B cell (primary cell): ENCODE measurements around the gene NRG2. TPM values are rescaled to one million over a fixed set of nuclear protein-coding genes. Genes with fewer than 3 reads are reported as not detected.

ENCODE experiments used
- ATAC-seq: fragments of 200-7000 bp; cut with Tn5 transposase; one replicate; pipeline ENCODE4 v1.10.0; 2021; ENCODE audit warnings: low read depth, mild to moderate bottlenecking, moderate number of reproducible peaks, moderate library complexity
- CTCF ChIA-PET: fragments of 350-600 bp; sonication (Branson Sonifier 250); formaldehyde crosslinking; loops from one replicate; lab custom pipeline; 2021; ENCODE audit warnings: antibody characterized with exemption, inconsistent platforms; lab: Charles Lee
- POLR2A ChIA-PET: fragments of 350-600 bp; sonication (Branson Sonifier 250); formaldehyde crosslinking; loops from one replicate; lab custom pipeline; 2021; ENCODE audit warnings: antibody characterized with exemption; lab: Charles Lee
- DNase-seq: peaks from one replicate; pipeline ENCODE4 v3.0.0; 2013
- H2AFZ ChIP-seq: 2 replicates; pipeline ENCODE4 v1.6.1; 2012; ENCODE audit warnings: mild to moderate bottlenecking, low read depth, low read length; ENCODE audit not compliant: insufficient read depth, poor library complexity, severe bottlenecking
- H3K27ac ChIP-seq, 2 donors: 1 replicate in 1 of 2; 2 replicates in 1 of 2; pipeline ENCODE4 v1.5.1; 2012 to 2013; ENCODE audit warnings: low read length in 2 of 2, mild to moderate bottlenecking in 2 of 2, moderate library complexity in 1 of 2
- H3K27me3 ChIP-seq, 4 experiments: fragments of 200-600 bp in 1 of 4; sonication (generic) in 1 of 4; replicated peaks in 1 of 4; 1 replicate in 2 of 4; 2 replicates in 2 of 4; pipeline versions ENCODE4 v1.6.1 to v1.7.0; 2013 to 2016; ENCODE audit warnings: low read length in 3 of 4, mild to moderate bottlenecking in 2 of 4, mixed read lengths in 1 of 4, moderate library complexity in 1 of 4; ENCODE audit not compliant: insufficient read depth in 4 of 4, control insufficient read depth in 3 of 4; ENCODE audit errors: control extremely low read depth in 1 of 4
- H3K36me3 ChIP-seq, 2 experiments: replicated peaks in 1 of 2; 1 replicate in 1 of 2; 2 replicates in 1 of 2; pipeline versions ENCODE4 v1.6.1 to v1.7.1; 2013; ENCODE audit warnings: low read length in 1 of 2; ENCODE audit not compliant: insufficient read depth in 2 of 2, control insufficient read depth in 1 of 2; ENCODE audit errors: control extremely low read depth in 1 of 2, extremely low read depth in 1 of 2
- H3K4me1 ChIP-seq, 2 donors: fragments of 200-600 bp in 1 of 2; sonication (generic) in 1 of 2; 1 replicate in 1 of 2; 2 replicates in 1 of 2; pipeline versions ENCODE4 v1.5.1 to v1.6.1; 2013 to 2017; ENCODE audit warnings: low read length in 2 of 2; ENCODE audit not compliant: control insufficient read depth in 2 of 2, insufficient read depth in 2 of 2
- H3K4me2 ChIP-seq: replicated peaks from 2 replicates; pipeline ENCODE3; 2012; ENCODE audit warnings: mild to moderate bottlenecking, low read depth, low read length; ENCODE audit not compliant: poor library complexity, severe bottlenecking
- H3K4me3 ChIP-seq, 5 experiments: fragments of 200-600 bp in 1 of 5; sonication (generic) in 1 of 5; 1 replicate in 3 of 5; 2 replicates in 2 of 5; pipeline versions ENCODE4 v1.5.1 to v1.7.0; 2011 to 2016; ENCODE audit warnings: low read length in 4 of 5, mild to moderate bottlenecking in 4 of 5, low read depth in 2 of 5, control low read depth in 1 of 5, moderate library complexity in 1 of 5; ENCODE audit not compliant: insufficient read depth in 1 of 5; ENCODE audit errors: control extremely low read depth in 1 of 5, extremely low read depth in 1 of 5
- H3K79me2 ChIP-seq: fragments of 200-600 bp; sonication (generic); one replicate; pipeline ENCODE4 v1.6.0; 2016; ENCODE audit warnings: low read length; ENCODE audit not compliant: control insufficient read depth, insufficient read depth
- H3K9ac ChIP-seq: fragments of 200-600 bp; sonication (generic); 2 replicates; pipeline ENCODE4 v1.6.1; 2017; ENCODE audit warnings: mild to moderate bottlenecking, low read length, moderate library complexity
- H3K9me3 ChIP-seq, 3 donors: one replicate each; pipeline versions ENCODE4 v1.6.1 to v1.7.1; 2013; ENCODE audit warnings: low read length in 2 of 3; ENCODE audit not compliant: control insufficient read depth in 2 of 3, insufficient read depth in 1 of 3; ENCODE audit errors: control extremely low read depth in 1 of 3
- H4K20me1 ChIP-seq: 2 replicates; pipeline ENCODE4 v1.6.0; 2012; ENCODE audit warnings: mild to moderate bottlenecking, low read length; ENCODE audit not compliant: insufficient read depth, control insufficient read depth, poor library complexity, severe bottlenecking
- H3K27ac Mint-ChIP-seq: one replicate; pipeline ENCODE4 v1.8.0; 2021; ENCODE audit warnings: mixed read lengths
- H3K27me3 Mint-ChIP-seq: one replicate; pipeline ENCODE4 v1.8.0; 2021; ENCODE audit warnings: mixed read lengths
- H3K4me1 Mint-ChIP-seq: one replicate; pipeline ENCODE4 v1.8.0; 2021; ENCODE audit warnings: mixed read lengths
- H3K4me3 Mint-ChIP-seq: one replicate; pipeline ENCODE4 v1.8.0; 2021; ENCODE audit warnings: mixed read lengths
- H3K9me3 Mint-ChIP-seq: one replicate; pipeline ENCODE4 v1.8.0; 2022; ENCODE audit warnings: mixed read lengths; ENCODE audit not compliant: insufficient read depth
- CTCF ChIP-seq: fragments of 200-600 bp; IDR thresholded peaks from one replicate; pipeline ENCODE4 v1.8.0; 2022; ENCODE audit warnings: antibody characterized with exemption, mild to moderate bottlenecking
- EZH2 ChIP-seq: IDR thresholded peaks from 2 replicates; pipeline ENCODE4 v1.6.1; 2012; ENCODE audit warnings: borderline replicate concordance, low read depth, mild to moderate bottlenecking, moderate library complexity, low read length; ENCODE audit not compliant: insufficient read depth, poor library complexity, severe bottlenecking
- WGBS: methylation state at CpG from one replicate; pipeline ENCODE4 v1.1.5; 2013; ENCODE audit warnings: missing lambda C conversion rate; ENCODE audit not compliant: insufficient coverage; 5-methylcytosine and 5-hydroxymethylcytosine counted together
- intact Hi-C: fragments of 100-400 bp; cut with micrococcal nuclease; formaldehyde crosslinking; loops from one replicate; pipeline ENCODE4 v1.10.0; 2022
- polyA plus RNA-seq: library from polyadenylated mRNA; depleted of rRNA; stranded (reverse); fragments of >200 nt; gene quantifications from 2 replicates; pipeline ENCODE4 v1.2.3, GENCODE V29; 2012
- total RNA-seq, 2 donors: library from RNA; stranded (reverse); fragments of 120-200 nt in 1 of 2; gene quantifications; 1 replicate in 1 of 2; 2 replicates in 1 of 2; pipeline versions ENCODE4 v1.2.3 to v1.2.4, GENCODE V29; 2013 to 2022

The NRG2 gene
- total and polyA plus RNA-seq, 2 donors (not counting 1 experiment from before 2014, with no cell fraction given) = 0.13 to 0.15 TPM

- DNase-seq (no peak), ATAC-seq (no peak)
- WGBS = 85% methylated on average over 6 of the region's 7 CpGs
- Mint-ChIP-seq H3K9me3 (no peaks in the 10 kb centered on the region), H3K27ac (no peak overlapping the region), H3K4me1 (no peaks in the 10 kb centered on the region), H3K4me3 (no peak overlapping the region), H3K27me3 (no peaks in the 10 kb centered on the region)
- H3K4me2 ChIP-seq = no peak overlapping the region
- H3K9ac ChIP-seq = no peak overlapping the region
- no peaks in the 10 kb centered on the region for H4K20me1 ChIP-seq
- no peaks in the 10 kb centered on the region for H3K36me3 ChIP-seq
- no peak overlapping the region for H3K4me3 ChIP-seq
- intact Hi-C loops = no loop called here
- H3K79me2 ChIP-seq = no peaks in the 10 kb centered on the region
- CTCF ChIA-PET = no interaction called here
- H2AFZ ChIP-seq = no peak overlapping the region
- POLR2A ChIA-PET = no interaction called here
- no peaks in the 10 kb centered on the region for H3K9me3 ChIP-seq
- TF ChIP-seq EZH2 (no peak), CTCF (no peak)
- no peaks in the 10 kb centered on the region for H3K4me1 ChIP-seq
- peaks cover 0 to 36% (median 23%) of the 10 kb centered on the region in 4 experiments for H3K27me3 ChIP-seq
- H3K27ac ChIP-seq = no peak overlapping the region
Observed at GRCh38 chr5:140018517-140018916, 24.6 kb downstream of the NRG2 start.

DNA sequence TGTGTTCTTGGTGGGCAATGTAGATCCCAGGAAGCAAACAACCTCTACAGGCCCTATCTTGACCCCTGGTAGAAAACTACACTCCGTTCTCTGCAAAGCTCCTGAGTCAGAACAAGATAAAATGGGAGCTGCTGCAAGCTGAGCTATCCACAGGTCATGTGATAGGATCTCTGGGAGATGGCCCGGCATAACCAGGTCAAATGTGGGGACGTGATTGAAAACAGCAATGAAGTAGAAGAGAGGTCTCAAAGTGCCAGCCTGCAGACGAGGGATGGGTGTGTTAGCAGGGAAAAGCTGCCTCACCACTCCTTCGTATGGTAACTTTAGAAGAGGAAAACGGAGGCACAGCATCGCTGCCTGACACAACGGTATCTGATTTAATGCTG lies 25.0 kb downstream of the NRG2 start:
- no peak overlapping the region for H2AFZ ChIP-seq
- H3K4me3 Mint-ChIP-seq = no peak overlapping the region

More for the DNA sequence above, 25.0 kb downstream of the NRG2 start:
- Histone ChIP-seq H3K36me3 (no peaks in the 10 kb centered on the region), H3K9ac (no peak overlapping the region), H3K4me2 (no peak overlapping the region), H3K9me3 (no peaks in the 10 kb centered on the region), H4K20me1 (no peaks in the 10 kb centered on the region), H3K27ac (no peak overlapping the region), H3K79me2 (no peaks in the 10 kb centered on the region), H3K4me3 (no peak overlapping the region), H3K4me1 (no peaks in the 10 kb centered on the region), H3K27me3 (peaks cover 0 to 36% (median 24%) of the 10 kb centered on the region in 4 experiments)
- 90% methylated on average over 7 of the region's 8 CpGs for WGBS
- Mint-ChIP-seq H3K4me1 (no peaks in the 10 kb centered on the region), H3K9me3 (no peaks in the 10 kb centered on the region), H3K27me3 (no peaks in the 10 kb centered on the region), H3K27ac (no peak overlapping the region)
- POLR2A ChIA-PET = no interaction called here
- TF ChIP-seq CTCF (no peak), EZH2 (no peak)
- no peak for ATAC-seq
- CTCF ChIA-PET = no interaction called here
- intact Hi-C loops = no loop called here
- no peak for DNase-seq
